Stimulated activated CD8-positive, alpha-beta memory T cell treated with anti-CD3 and anti-CD28 coated beads, Interleukin-2, amount 100 ng/mL, for 1 hour (primary cell): ENCODE measurements around the gene KLF9.

Source experiments
- DNase-seq, 2 donors: peaks; one replicate each; pipeline ENCODE4 v3.0.0-alpha.2; 2020; ENCODE audit warnings: low read depth in 2 of 2

Gene KLF9

DNA sequence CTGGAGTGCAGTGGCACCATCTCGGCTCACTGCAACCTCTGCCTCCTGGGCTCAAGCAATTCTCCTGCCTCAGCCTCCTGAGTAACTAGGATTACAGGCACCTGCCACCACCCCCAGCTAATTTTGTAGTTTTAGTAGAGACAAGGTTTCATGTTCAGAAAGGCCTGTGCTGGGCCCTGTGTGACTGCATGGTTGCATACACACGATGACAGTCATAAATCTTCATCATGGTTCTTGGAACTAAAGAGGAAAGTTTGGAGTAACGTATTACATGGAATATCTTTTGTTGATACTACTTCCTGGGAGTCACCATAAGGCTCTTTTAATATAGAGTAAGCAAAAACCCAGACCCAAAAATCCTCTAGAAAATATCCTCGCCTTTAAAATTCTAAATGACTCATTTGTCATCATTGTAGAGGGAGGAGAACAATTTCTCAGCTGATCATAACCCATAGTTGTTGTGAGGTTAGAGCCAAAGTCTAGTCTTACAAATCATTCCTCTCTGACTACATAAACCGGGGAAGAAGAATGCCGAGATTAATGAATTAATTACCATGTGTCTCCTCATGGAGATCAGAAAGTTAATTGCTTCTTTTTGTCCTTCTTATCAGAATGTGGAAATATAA, 47.0 kb downstream of the KLF9 start:
- DNase-seq: no peak

DNA sequence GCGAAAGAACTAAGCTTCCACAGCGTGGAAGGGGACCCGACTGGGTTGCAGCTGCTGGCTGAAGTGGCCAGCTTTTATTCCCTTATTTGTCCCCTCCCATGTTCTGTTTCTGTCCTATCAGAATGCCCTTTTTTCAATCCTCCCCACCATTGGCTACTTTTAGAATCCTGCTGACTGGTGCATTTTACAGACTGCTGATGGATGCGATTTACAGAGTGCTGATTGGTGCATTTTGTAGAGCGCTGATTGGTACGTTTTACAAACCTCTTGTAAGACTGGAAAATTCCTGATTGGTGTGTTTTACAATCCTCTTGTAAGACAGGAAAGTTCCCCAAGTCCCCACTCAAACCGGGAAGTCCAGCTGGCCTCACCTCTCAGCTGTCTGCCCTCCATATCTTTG, 50.7 kb downstream of the KLF9 start:
- DNase-seq: no peak

DNA sequence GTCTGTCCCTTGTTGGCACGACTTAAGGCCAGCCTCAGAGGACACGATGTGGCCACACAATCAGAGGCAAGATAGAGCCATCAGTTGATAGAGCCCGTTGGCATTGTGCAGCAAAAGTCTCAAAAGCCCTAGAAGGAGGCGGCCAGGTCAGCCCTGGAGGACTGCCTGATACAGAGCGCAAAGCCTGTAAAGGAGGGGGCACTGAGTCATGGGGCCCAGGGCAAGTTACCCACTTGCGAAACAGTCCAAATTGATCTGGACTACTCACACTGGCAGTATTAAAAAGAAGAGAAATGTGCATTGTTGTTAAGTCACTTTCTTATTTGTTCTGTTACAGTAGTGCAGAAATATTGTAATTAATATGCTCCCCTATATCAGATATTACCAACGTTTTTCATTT, 51.5 kb downstream of the KLF9 start:
- no peak for DNase-seq

DNA sequence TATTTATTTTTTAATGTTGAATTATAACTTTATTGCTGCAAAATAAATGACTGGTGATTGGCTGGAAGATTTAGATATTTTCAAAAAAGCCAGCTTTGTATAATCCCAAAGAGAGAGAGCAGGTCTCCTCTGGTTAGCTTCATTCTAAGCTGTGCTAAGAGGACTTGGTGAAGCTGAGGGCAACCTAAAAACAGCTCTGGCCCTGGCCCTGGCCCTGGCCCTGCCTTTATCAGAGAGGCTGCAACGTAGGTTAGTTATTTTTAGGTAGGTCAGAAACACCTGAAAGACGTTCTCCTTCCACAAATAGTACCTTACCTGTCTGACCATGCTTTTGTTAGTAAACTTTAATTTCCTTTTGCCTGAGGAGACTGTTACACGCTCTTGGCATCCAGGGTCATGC, 58.7 kb downstream of the KLF9 start:
- no peak for DNase-seq

DNA sequence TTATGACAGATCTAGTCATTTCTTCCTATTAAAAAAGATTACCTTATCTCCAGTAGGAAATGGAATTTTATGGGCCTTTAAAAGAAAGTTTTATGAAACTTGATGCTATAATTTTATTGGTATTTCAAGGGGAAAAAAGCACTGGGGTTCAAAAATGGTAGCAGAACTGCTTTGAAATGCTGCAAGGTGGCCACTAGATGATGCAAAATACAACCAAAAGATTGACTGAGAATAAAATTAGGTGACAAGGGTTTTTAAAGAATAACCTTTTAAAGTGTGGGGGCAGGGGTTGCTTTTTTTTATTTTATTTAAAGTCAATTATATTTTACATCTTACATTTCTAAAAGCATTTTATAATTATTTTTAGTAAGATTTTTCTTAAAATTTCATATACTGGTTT, 61.7 kb downstream of the KLF9 start:
- DNase-seq: no peak

DNA sequence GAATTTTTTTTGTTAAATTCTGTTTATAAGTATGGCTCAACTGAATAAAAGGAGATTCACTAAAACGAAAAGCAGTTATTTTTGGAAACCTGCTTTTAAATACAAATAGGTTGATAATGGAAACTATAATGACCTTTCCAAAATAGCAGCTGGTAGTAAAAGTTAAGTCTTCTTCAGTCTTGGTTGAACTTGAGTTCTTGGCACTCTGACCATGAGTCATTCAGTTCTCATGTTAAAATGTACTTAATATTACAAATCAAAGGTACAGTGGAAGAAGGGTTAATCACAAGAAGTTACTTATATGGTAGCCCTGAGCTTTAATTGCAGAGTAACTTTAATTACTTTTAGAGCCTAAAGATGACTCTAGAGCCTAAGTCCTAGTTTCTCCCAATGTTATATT, 62.1 kb downstream of the KLF9 start:
- DNase-seq: no peak

DNA sequence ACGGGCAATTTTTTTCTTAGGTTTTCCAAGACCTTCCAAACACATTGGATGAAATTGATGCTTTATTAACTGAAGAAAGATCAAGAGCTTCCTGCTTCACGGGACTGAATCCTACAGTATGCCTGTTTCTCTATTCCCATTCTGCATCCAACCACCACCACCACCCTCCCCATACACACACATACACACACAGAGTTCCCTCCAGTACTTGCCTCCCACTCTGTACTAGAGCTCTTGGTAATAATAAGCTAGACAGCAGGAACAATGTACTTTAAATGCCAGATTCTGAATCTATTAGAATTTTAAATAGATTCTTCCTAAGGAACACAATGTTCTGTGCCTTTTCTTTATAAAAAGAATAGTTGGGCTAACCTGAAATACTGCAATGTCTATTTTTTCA, 67.4 kb downstream of the KLF9 start:
- no peak for DNase-seq

DNA sequence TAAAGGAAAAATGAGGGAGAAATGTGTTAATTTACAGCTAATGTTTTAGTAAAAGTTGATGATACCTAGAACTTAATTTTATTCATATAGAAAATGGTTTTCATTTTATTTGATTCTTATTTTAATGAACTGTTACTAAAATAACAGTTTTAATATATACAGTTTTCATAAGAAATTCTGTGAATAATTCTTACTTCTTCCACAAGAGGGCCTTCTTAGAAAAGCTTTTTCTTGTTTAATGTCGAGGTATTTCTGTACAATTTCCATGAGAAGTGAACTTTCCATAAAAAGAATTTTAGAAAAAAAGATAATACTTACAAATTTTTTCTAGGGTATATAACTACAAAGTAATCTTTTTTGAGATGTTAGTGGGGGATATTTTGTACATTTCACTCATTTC, 73.9 kb downstream of the KLF9 start:
- DNase-seq: no peak
